GM21576 (cell line): ENCODE measurements around the gene RPGRIP1L.

Source experiments
- ATAC-seq: cut with Tn5 transposase; IDR thresholded peaks from one replicate; pipeline ENCODE4 v1.9.1; 2021; ENCODE audit warnings: mild to moderate bottlenecking, moderate library complexity; ENCODE audit not compliant: unreplicated experiment

Gene RPGRIP1L

GRCh38 chr16:53703590-53704444 is at the start of gene RPGRIP1L, which contains the start of gene FTO:
RPGRIP1L (minus strand) TSS chr16:53703859; CDS start chr16:53700723, 3,136 bp downstream.
FTO (plus strand) TSS chr16:53704156.
- peak; percentile 99 for ATAC-seq

GRCh38 chr16:53753431-53753830 is 49.8 kb upstream of the RPGRIP1L start:
- ATAC-seq = no peak

DNA sequence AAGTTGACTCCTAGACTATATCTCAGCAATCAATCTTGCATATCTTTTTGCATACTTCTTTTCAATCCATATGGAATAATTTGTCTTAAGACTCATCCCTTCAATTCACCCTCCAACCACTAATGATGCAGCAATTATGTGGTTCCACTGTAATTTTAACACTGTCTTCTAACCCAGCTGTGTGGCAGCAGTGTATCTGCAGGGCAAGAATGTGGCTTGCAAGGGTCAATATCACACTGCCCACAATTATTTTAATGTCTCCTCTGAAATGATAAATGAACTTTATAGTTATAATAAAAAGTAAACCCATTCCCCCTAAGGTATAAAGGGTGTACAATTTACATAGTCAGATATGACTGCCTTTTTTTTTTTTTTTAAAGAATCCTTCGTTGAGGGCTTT is 48.9 kb upstream of the RPGRIP1L start:
- ATAC-seq = no peak

DNA sequence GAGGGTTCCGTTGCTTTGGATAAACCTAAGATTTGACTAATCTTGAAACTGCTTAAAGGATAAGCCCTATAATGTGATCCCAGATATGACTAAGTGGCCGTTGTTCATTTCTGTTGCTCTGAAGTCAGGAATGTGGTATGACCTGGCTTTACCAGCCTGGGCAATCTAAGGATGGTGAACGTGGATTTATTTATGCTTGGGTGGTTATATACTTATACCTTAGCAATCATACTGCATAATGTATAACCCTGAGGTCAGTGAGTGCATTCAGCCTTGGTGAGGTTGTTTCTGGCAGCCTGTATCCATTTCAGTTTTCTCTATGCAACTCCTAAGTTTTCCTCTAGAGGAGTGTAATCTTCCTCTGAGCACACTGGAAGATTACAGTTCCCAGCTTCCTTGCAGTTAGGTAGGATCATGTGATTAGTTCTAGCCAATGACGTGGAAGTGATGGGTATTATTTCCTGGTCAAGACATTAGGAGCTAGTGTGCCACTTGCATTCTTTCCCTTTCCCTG is 42.2 kb upstream of the RPGRIP1L start:
- no peak for ATAC-seq

GRCh38 chr16:53745086-53745485 is 41.4 kb upstream of the RPGRIP1L start:
- no peak for ATAC-seq

DNA sequence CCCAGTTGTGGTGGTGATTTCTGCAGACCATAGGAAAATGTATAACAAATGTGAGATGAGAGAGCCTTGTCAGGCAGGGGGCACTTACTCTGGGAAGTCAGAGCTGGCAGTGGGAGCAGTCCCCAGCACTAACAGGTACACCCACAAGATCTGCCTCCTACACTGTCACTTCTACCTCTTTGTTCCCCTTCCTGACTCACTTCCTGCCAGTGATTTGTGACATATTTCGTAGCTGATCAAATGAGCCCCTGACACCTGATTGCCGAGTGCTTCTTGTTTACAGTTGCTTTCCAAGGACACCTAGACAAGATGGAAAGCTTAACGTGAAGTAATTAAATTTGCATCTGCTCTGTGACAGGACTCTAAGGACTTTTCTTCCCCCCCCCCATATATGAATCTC is 40.8 kb upstream of the RPGRIP1L start:
- peak; percentile 55 for ATAC-seq

DNA sequence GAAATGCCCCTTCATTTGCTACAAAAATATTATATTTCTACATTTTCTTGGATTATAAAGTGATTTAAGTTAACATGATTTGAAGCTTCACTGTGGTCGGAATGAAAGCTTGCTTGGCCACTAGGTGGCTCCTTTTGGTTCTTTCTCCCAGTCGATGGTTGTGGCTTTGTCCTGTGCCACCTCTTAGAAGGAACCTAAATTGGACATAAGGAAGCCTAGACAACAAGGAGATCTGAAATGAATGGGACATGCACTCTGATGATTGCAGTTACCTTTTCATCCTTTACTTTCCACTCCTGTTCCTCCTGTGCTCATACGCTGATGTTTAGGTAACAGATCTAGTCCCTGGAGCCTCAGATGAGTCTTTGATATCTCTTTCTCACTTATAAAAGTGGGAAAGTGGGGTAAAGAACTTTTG is 39.5 kb upstream of the RPGRIP1L start:
- ATAC-seq = no peak

DNA sequence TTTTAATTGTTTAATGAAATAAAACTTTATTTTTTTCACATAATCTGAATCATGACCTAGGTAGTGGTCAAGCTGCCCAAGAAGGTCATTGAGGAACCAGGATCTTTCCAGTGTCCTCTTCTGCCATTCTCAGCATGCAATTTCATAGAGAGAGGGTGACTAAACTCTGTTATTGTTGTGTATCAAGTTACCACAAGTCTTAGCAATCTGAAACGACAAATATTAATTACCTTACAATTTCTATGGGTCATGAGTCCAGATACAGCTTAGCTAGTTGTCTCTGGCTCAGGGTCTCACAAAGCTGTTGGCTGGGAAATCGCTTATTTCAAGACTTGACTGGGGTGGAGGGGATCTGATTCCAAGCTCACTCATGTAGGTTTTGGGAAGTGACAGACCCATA is 37.9 kb upstream of the RPGRIP1L start:
- ATAC-seq = no peak

GRCh38 chr16:53740933-53741531 is 37.4 kb upstream of the RPGRIP1L start:
- no peak for ATAC-seq

DNA sequence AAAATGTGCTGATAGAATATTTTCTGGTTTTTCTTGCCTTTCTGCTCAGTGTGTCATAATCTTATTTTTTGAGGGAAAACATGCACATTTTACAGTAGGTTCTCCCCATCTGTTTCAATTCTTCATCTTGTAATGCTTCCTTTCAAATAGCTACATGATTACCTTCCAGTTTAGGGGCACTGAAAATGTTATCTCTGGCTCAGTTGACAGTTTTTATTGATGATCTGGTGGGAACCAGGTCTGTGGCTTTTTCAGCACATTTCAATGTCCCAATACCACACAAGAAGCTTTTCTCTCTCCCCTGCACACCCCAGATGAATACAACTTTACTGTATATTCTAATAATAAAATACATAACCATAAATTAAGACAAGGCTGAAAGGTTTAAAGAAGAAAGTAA is 36.8 kb upstream of the RPGRIP1L start:
- ATAC-seq = no peak

GRCh38 chr16:53737552-53737951 is 33.9 kb upstream of the RPGRIP1L start:
- ATAC-seq = no peak

DNA sequence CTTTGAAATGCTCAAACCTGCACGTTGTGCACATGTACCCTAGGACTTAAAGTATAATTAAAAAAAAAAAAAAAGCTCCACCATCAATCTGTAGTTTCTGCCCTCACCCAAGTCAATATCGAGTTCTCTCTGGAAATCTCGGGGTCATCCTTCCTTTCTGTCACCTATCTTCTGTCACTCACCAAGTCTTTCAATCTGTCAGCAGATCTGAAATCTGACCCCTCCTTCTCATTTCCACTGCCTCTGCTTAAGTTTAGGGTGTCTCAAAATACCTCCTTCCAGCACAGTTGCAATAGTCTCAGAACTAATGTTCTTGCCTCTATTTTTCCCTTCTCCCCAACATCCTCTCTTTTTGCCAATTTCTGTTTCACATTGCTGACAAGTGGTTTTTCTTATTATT is 32.6 kb upstream of the RPGRIP1L start:
- no peak for ATAC-seq

DNA sequence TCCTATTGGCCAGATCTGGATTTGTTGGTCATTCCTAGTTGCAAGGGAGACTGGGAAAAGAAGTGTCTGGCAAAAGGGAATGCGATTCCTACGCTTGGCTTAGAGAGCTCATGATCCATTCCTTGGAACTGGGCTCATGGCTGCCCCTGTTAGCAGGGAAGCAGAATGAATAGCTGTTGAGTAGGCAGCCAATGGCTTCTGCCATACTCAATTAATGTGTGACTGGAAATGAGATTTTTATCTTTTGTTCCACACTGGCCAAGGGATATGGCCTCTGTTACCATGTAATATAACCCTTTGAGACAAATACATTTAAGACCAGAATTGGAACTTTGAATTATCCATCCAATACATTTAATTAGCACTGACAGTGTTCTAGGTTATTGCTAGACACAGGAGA is 31.2 kb upstream of the RPGRIP1L start:
- no peak for ATAC-seq

- no peak for ATAC-seq
Observed at GRCh38 chr16:53732296-53732929, 28.8 kb upstream of the RPGRIP1L start.

DNA sequence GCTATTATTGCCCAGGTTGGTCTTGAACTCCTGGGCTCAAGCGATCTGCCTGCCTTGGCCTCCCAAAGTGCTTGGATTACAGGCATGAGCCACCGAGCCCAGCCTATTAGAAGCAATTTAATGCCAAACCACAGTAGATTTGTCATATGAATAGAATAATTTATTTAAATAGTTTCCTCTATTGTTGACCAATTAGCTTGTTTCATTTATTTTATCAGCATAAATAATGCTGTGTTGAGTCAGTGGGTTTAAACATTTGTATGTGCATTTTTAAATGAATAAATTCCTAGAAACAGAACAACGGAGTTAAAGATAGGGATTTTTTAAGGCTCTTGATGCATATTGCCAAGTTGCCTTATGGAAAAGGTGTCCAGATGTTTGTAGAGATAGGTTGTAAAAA is 27.0 kb upstream of the RPGRIP1L start:
- no peak for ATAC-seq

DNA sequence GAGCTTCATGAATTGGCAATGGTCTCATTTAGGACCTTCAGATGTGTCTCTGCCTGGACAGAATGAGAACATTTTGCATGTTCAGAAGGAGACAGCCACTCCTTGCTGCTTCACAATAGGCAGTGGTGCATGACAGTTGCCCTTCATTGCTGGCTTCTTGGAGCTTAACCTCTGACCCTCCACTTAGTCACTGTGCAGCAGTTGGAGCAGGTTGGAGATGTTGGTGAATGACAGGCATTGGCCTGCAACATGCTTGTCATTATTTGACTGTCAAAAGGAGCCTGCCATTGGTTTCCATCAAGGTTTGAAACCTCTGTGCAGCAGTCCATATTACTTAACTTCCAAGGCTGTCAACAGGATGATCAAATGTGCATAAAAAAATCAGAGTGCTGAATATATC is 23.0 kb upstream of the RPGRIP1L start:
- no peak for ATAC-seq

GRCh38 chr16:53721017-53721416 is 17.4 kb upstream of the RPGRIP1L start:
- ATAC-seq = no peak

DNA sequence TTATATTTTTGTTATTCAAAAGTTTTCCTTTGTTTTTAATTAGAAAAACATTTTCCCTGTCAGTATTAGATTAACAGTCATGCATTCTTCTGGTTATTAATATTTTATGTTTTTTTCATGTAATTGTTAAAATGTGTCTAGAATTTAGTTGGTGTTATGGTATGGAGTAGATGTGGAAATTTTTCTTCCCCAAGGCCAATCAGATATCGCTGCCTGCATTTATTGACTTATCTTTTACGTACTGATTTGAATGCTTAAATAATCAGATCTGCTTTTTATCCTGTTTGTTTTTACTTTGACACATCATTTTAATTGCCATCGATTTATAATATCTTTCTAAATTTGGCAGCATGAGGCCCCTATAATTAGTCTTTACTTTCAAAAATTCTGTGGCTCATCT is 13.9 kb upstream of the RPGRIP1L start:
- ATAC-seq = no peak

- ATAC-seq = no peak
Observed at GRCh38 chr16:53715023-53715384, 11.3 kb upstream of the RPGRIP1L start.

DNA sequence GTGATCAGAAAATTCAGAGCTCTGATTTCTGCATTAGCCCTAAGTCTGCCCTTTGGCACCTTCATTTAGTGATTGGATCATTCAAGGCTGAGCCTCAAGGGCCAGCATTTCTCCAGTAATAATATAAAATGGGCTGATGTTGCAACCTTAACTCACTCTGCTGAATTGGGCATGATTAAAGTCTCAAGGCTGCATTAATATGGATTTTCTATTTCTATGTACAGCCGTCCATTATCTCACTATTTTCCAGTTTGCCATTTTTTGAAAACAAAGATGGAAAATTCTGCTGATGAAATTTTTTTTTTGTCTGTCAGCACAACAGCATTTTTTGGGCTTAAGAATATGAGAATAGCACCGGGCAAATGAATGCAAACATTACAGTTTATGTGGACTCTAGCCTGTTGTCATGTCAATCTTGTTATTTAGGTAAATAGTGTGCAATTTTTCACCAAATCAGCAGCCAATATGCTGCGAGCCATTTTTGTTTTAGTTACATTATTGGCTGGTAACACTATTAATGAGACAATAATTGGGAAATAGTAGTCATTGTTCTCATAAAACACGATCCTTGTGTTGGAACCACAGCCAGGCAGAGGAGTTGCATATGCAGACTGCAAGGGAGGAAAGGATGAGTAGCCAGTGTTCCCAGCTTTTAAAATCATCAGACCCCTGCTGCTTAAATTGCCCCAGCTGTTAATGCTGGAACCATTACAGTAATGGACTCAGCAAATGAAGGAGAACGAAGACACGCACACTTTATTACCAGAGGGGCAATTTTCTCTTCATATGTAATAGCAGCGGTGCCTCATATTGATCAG is 10.8 kb upstream of the RPGRIP1L start:
- no peak for ATAC-seq
